22Rv1 (cell line): ENCODE measurements around the gene BBX.

ENCODE experiments used
- ZFX ChIP-seq: fragments of 450-650 bp; IDR thresholded peaks from 2 replicates; pipeline ENCODE4 v1.6.1; 2017; ENCODE audit warnings: antibody characterized with exemption, borderline replicate concordance
- TF ChIP-seq, protein P1 (sequence below): fragments of 450-650 bp; IDR thresholded peaks from 2 replicates; pipeline ENCODE4 v1.5.1; 2017; ENCODE audit warnings: mild to moderate bottlenecking

DNA sequence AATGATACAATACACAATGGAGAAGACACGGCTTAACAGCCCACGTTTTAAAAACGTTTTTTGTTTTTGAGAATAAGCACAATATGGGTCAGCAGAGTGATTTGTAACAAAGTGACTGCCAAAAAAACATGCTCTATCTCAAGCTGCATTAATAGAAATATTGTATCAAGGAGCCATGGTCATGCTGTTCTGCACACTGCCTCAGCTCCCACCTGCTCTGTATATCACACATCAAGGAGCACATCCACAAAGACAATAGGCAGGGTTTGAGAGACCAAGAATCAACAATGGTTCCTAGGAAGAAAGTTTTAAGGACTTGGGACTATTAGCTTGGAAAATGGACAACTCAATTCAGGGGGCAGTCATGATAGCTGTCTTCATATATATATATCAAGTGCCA lies 6.3 kb upstream of the BBX start:
- TF ChIP-seq, protein P1, sequence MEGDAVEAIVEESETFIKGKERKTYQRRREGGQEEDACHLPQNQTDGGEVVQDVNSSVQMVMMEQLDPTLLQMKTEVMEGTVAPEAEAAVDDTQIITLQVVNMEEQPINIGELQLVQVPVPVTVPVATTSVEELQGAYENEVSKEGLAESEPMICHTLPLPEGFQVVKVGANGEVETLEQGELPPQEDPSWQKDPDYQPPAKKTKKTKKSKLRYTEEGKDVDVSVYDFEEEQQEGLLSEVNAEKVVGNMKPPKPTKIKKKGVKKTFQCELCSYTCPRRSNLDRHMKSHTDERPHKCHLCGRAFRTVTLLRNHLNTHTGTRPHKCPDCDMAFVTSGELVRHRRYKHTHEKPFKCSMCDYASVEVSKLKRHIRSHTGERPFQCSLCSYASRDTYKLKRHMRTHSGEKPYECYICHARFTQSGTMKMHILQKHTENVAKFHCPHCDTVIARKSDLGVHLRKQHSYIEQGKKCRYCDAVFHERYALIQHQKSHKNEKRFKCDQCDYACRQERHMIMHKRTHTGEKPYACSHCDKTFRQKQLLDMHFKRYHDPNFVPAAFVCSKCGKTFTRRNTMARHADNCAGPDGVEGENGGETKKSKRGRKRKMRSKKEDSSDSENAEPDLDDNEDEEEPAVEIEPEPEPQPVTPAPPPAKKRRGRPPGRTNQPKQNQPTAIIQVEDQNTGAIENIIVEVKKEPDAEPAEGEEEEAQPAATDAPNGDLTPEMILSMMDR: no peak
- TF ChIP-seq ZFX: no peak
